ENCODE data around the gene HIPK4.

DNA sequence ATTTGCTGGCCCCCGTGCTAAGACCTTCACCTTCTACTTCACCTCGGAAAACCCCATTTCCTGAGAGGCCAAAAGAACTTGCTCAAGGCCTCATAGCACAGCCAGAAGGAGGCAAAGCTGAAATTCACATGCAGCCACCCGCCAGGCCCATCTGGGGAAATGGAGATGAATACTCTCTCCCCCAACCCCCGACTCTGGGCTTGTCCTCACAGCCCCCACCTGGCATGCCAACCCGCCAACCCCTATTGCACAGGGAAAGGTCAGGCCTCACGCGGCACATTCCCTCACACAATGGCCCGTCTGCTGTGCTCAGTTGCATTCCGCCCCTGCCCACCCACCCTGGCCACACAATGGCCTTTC, 20.0 kb upstream of the HIPK4 start:
- no peak for TF ChIP-seq EZH2phosphoT487 (IDR thresholded peaks at IDR 0.05; ENCODE audit: insufficient read depth, low read depth)
- no peak for TF ChIP-seq EZH2 (IDR thresholded peaks at IDR 0.05; ENCODE audit: insufficient read depth, poor library complexity, severe bottlenecking)
